H1 (cell line): ENCODE results near the gene HABP4. TPM values are rescaled to one million over a fixed set of nuclear protein-coding genes. Genes with fewer than 3 reads are reported as not detected.

Experiments used
- GABPA ChIP-seq: IDR thresholded peaks from 2 replicates; pipeline ENCODE4 v1.6.1; 2011; ENCODE audit warnings: mild to moderate bottlenecking, low read length, moderate library complexity, borderline replicate concordance; ENCODE audit not compliant: insufficient read depth
- polyA plus RNA-seq, 7 experiments: library from polyadenylated mRNA; depleted of rRNA in 3 of 7; stranded (reverse) in 5 of 7; unstranded in 2 of 7; fragments of >200 nt in 5 of 7; fragments of 200-250 nt in 2 of 7; gene quantifications; 1 replicate in 5 of 7; 2 replicates in 1 of 7; 4 replicates in 1 of 7; pipeline versions ENCODE4 v1.2.1 to v1.2.3, GENCODE V29; 2011 to 2013; ENCODE audit warnings: missing spikeins in 2 of 7, mixed read lengths in 2 of 7
- total RNA-seq: library from RNA; stranded (reverse); fragmentation: NEBNext Ultra II Directional; extraction: Animal tissue kit (Norgen Biotek cat#: 25700); gene quantifications from 2 replicates; pipeline ENCODE4 v1.2.1, GENCODE V29; 2021

The HABP4 gene
- total and polyA plus RNA-seq, 2 of the 8 experiments (the other 6 are each of a cell fraction or from before 2014, with no cell fraction given): 3.3 to 11.2 TPM

- TF ChIP-seq GABPA: no peak
- TF ChIP-seq, all 59 proteins: peak for 0
Measured at GRCh38 chr9:96447406-96447805, 2.6 kb upstream of the HABP4 start (continued).
